H9 (cell line): Measurements from ENCODE around the gene SAMD14. TPM values are rescaled to one million over a fixed set of nuclear protein-coding genes. Genes with fewer than 3 reads are reported as not detected.

Experiments used
- DNase-seq: peaks from one replicate; pipeline ENCODE4 v3.0.0-alpha.2; 2017
- H2AFZ ChIP-seq: one replicate; pipeline ENCODE4 v1.6.1; 2013; ENCODE audit warnings: mild to moderate bottlenecking, low read length, control low read depth, moderate library complexity
- H2AK5ac ChIP-seq: 2 replicates; pipeline ENCODE4 v1.6.1; 2013; ENCODE audit warnings: low read length, control low read depth, mixed read lengths; ENCODE audit not compliant: insufficient read length
- H2BK120ac ChIP-seq: one replicate; pipeline ENCODE4 v1.6.1; 2013; ENCODE audit warnings: low read depth, mild to moderate bottlenecking, low read length, control low read depth, inconsistent platforms; ENCODE audit not compliant: poor library complexity, severe bottlenecking
- H2BK12ac ChIP-seq: 2 replicates; pipeline ENCODE4 v1.6.1; 2013; ENCODE audit warnings: low read length, control low read depth, mixed read lengths, low read depth; ENCODE audit not compliant: insufficient read length
- H2BK15ac ChIP-seq: 2 replicates; pipeline ENCODE4 v1.6.1; 2013; ENCODE audit warnings: low read depth, low read length, control low read depth
- H2BK20ac ChIP-seq: one replicate; pipeline ENCODE4 v1.6.1; 2013; ENCODE audit warnings: low read depth, mild to moderate bottlenecking, low read length, control low read depth, inconsistent platforms; ENCODE audit not compliant: poor library complexity, severe bottlenecking
- H2BK5ac ChIP-seq: 2 replicates; pipeline ENCODE4 v1.6.1; 2013; ENCODE audit warnings: low read length, control low read depth, mixed read lengths; ENCODE audit not compliant: insufficient read length
- H3K14ac ChIP-seq: 2 replicates; pipeline ENCODE4 v1.6.1; 2013; ENCODE audit warnings: low read length, control low read depth; ENCODE audit not compliant: insufficient read depth
- H3K18ac ChIP-seq: 2 replicates; pipeline ENCODE4 v1.6.1; 2013; ENCODE audit warnings: low read depth, mild to moderate bottlenecking, mixed read lengths, low read length, control low read depth; ENCODE audit not compliant: insufficient read length
- H3K23ac ChIP-seq: 2 replicates; pipeline ENCODE4 v1.6.1; 2013; ENCODE audit warnings: low read length, control low read depth, mixed read lengths, low read depth; ENCODE audit not compliant: insufficient read length
- H3K23me2 ChIP-seq: 2 replicates; pipeline ENCODE4 v1.6.1; 2013; ENCODE audit warnings: low read depth, mild to moderate bottlenecking, mixed read lengths, low read length, control low read depth; ENCODE audit not compliant: insufficient read length, poor library complexity, severe bottlenecking
- H3K27ac ChIP-seq: 2 replicates; pipeline ENCODE4 v1.5.1; 2013; ENCODE audit warnings: low read length, control low read depth, mixed read lengths, low read depth; ENCODE audit not compliant: insufficient read length
- H3K27me3 ChIP-seq: 2 replicates; pipeline ENCODE4 v1.6.1; 2013; ENCODE audit warnings: low read length, control low read depth, inconsistent platforms; ENCODE audit not compliant: insufficient read depth
- H3K4ac ChIP-seq: 2 replicates; pipeline ENCODE4 v1.6.1; 2013; ENCODE audit warnings: low read depth, mild to moderate bottlenecking, control low read depth, inconsistent platforms, low read length, moderate library complexity
- H3K4me1 ChIP-seq: 2 replicates; pipeline ENCODE4 v1.6.1; 2013; ENCODE audit warnings: low read length, control low read depth, inconsistent platforms; ENCODE audit not compliant: insufficient read depth
- H3K4me2 ChIP-seq: 2 replicates; pipeline ENCODE4 v1.6.1; 2013; ENCODE audit warnings: low read length, control low read depth, mixed read lengths; ENCODE audit not compliant: insufficient read length, insufficient read depth
- H3K56ac ChIP-seq: 2 replicates; pipeline ENCODE4 v1.6.1; 2013; ENCODE audit warnings: low read depth, mild to moderate bottlenecking, mixed read lengths, low read length, control low read depth; ENCODE audit not compliant: insufficient read length
- H3K79me1 ChIP-seq: 2 replicates; pipeline ENCODE4 v1.6.1; 2013; ENCODE audit warnings: low read depth, mild to moderate bottlenecking, moderate library complexity, low read length, control low read depth, inconsistent platforms; ENCODE audit not compliant: insufficient read depth, poor library complexity, severe bottlenecking
- H3K79me2 ChIP-seq: 2 replicates; pipeline ENCODE4 v1.6.1; 2013; ENCODE audit warnings: low read length, control low read depth, inconsistent platforms; ENCODE audit not compliant: insufficient read depth
- H3K9ac ChIP-seq: 2 replicates; pipeline ENCODE4 v1.6.1; 2013; ENCODE audit warnings: low read length, control low read depth, mixed read lengths; ENCODE audit not compliant: insufficient read length; ENCODE audit errors: extremely low read depth
- H3K9me3 ChIP-seq: one replicate; pipeline ENCODE4 v1.6.1; 2013; ENCODE audit warnings: low read depth, low read length, inconsistent platforms; ENCODE audit not compliant: control insufficient read depth
- H3T11ph ChIP-seq: one replicate; pipeline ENCODE4 v1.6.1; 2013; ENCODE audit warnings: mild to moderate bottlenecking, low read length, control low read depth, inconsistent platforms
- H4K20me1 ChIP-seq: one replicate; pipeline ENCODE4 v1.6.1; 2013; ENCODE audit not compliant: control insufficient read depth, insufficient read length, insufficient read depth
- H4K5ac ChIP-seq: 2 replicates; pipeline ENCODE4 v1.6.1; 2013; ENCODE audit warnings: low read depth, mild to moderate bottlenecking, mixed read lengths, low read length, control low read depth; ENCODE audit not compliant: insufficient read length
- H4K8ac ChIP-seq: replicated peaks from 2 replicates; pipeline ENCODE4 v1.6.1; 2013; ENCODE audit warnings: low read length, control low read depth, mixed read lengths, low read depth; ENCODE audit not compliant: insufficient read length
- H4K91ac ChIP-seq: 2 replicates; pipeline ENCODE4 v1.6.1; 2013; ENCODE audit warnings: low read depth, mild to moderate bottlenecking, moderate library complexity, mixed read lengths, low read length, control low read depth; ENCODE audit not compliant: insufficient read length
- H3K27ac Mint-ChIP-seq, 3 experiments: 2 replicates in 2 of 3; 3 replicates in 1 of 3; pipeline ENCODE4 v1.8.0; 2020 to 2021; ENCODE audit warnings: mixed read lengths in 3 of 3, mild to moderate bottlenecking in 1 of 3, moderate library complexity in 1 of 3
- H3K27me3 Mint-ChIP-seq: 2 replicates; pipeline ENCODE4 v1.8.0; 2021; ENCODE audit warnings: low read depth, mild to moderate bottlenecking, moderate library complexity, mixed read lengths
- H3K36me3 Mint-ChIP-seq, 3 experiments: 2 replicates in 2 of 3; 3 replicates in 1 of 3; pipeline ENCODE4 v1.8.0; 2020 to 2021; ENCODE audit warnings: low read depth in 3 of 3, mixed read lengths in 3 of 3; ENCODE audit not compliant: insufficient read depth in 1 of 3
- H3K4me1 Mint-ChIP-seq, 2 experiments: 2 replicates each; pipeline ENCODE4 v1.8.0; 2020; ENCODE audit warnings: mixed read lengths in 2 of 2
- H3K4me3 Mint-ChIP-seq, 2 experiments: 2 replicates in 1 of 2; 3 replicates in 1 of 2; pipeline ENCODE4 v1.8.0; 2020 to 2021; ENCODE audit warnings: mild to moderate bottlenecking in 2 of 2, mixed read lengths in 2 of 2, moderate library complexity in 1 of 2
- H3K9me3 Mint-ChIP-seq, 2 experiments: 2 replicates in 1 of 2; 3 replicates in 1 of 2; pipeline ENCODE4 v1.8.0; 2020; ENCODE audit warnings: mild to moderate bottlenecking in 2 of 2, mixed read lengths in 2 of 2, moderate library complexity in 1 of 2
- CTCF ChIP-seq: fragments of 200-600 bp; sonication (generic); conservative IDR thresholded peaks from 3 replicates; pipeline ENCODE4 v1.8.0; 2021; ENCODE audit warnings: antibody characterized with exemption, mild to moderate bottlenecking
- WGBS: extraction: QIAGEN DNeasy Blood & Tissue Kit; methylation state at CpG from one replicate; pipeline ENCODE4 v1.1.7; 2013; ENCODE audit warnings: missing lambda C conversion rate, low lambda C conversion rate, mixed read lengths; ENCODE audit not compliant: insufficient read length; ENCODE audit errors: extremely low coverage; 5-methylcytosine and 5-hydroxymethylcytosine counted together
- total RNA-seq: library from RNA; stranded (reverse); gene quantifications from 2 replicates; pipeline ENCODE4 v1.2.1, GENCODE V29; 2021

The SAMD14 gene
- total RNA-seq, 1 experiment from 2014 or later = 5.9 TPM

GRCh38 chr17:50155115-50155819 lies 25.3 kb upstream of the SAMD14 start:
- Mint-ChIP-seq H3K9me3 (no peaks in the 10 kb centered on the region), H3K4me3 (no peak overlapping the region)

More at GRCh38 chr17:50155115-50155819, 25.3 kb upstream of the SAMD14 start:
- Histone ChIP-seq H2AFZ (no peak overlapping the region), H3K56ac (no peak overlapping the region), H3K4me2 (no peak overlapping the region), H3K79me1 (no peaks in the 10 kb centered on the region), H3K79me2 (no peaks in the 10 kb centered on the region), H3K4ac (no peak overlapping the region), H4K8ac (no peak overlapping the region), H2BK15ac (no peak overlapping the region), H2BK5ac (no peak overlapping the region), H3K9me3 (no peaks in the 10 kb centered on the region), H3K18ac (no peak overlapping the region), H4K20me1 (peaks cover 3% of the 10 kb centered on the region), H3T11ph (no peak overlapping the region), H4K5ac (no peak overlapping the region), H2AK5ac (no peak overlapping the region), H3K27ac (no peak overlapping the region), H3K14ac (no peak overlapping the region), H2BK120ac (no peak overlapping the region), H3K23ac (no peak overlapping the region), H3K4me1 (peaks cover 4% of the 10 kb centered on the region; the same call in 1 of the 2 replicates), H3K23me2 (peaks cover 9% of the 10 kb centered on the region), H2BK20ac (no peak overlapping the region), H3K27me3 (no peaks in the 10 kb centered on the region), H3K9ac (no peak overlapping the region), H2BK12ac (no peak overlapping the region), H4K91ac (no peak overlapping the region)
- no CpG with 5 or more reads among the region's 8 CpGs for WGBS
- peaks cover 12% of the 10 kb centered on the region for H3K27me3 Mint-ChIP-seq
- H3K4me1 Mint-ChIP-seq = peaks cover 16 to 20% of the 10 kb centered on the region in 2 experiments
- DNase-seq = no peak
- no peak overlapping the region for H3K27ac Mint-ChIP-seq
- TF ChIP-seq CTCF = no peak
- H3K36me3 Mint-ChIP-seq = no peaks in the 10 kb centered on the region
